ENCODE results near the gene EML5.

Gene EML5

DNA sequence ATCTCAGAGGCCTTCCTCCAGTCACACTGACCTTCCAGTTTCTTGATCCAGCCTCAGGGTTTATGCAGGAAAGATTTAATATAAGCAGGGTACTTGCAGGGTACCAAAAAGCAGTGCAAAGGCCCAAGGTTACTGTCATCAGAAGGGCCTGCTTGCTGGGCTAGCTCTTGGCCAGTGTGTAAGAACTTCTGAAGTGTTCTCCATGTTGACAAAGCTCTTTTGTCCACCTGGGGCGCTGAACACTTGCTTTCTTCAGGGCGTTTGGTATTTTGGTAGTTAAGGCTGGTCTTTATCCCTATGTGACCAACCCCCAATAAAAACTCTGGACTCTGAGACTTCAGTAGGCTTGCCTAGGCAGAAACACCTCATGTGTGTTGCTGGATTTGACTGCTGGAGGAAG lies 160.2 kb downstream of the EML5 start:
- Histone ChIP-seq H3K36me3 (ENCODE audit: control insufficient read depth, insufficient read depth, low read length) (no peaks in the 10 kb centered on the region), H3K9me3 (ENCODE audit: control insufficient read depth, insufficient read depth, low read length) (no peaks in the 10 kb centered on the region)

GRCh38 chr14:88631091-88631490 lies 161.7 kb downstream of the EML5 start:
- no peaks in the 10 kb centered on the region for H3K4me1 ChIP-seq (ENCODE audit: control insufficient read depth, insufficient read depth, low read length)

More for the DNA sequence above, 160.2 kb downstream of the EML5 start:
- Histone ChIP-seq H3K4me1 (ENCODE audit: control insufficient read depth, insufficient read depth, low read length) (no peaks in the 10 kb centered on the region), H3K9ac (ENCODE audit: low read depth, low read length) (no peak overlapping the region), H3K4me3 (ENCODE audit: low read depth, low read length) (no peak overlapping the region), H3K27me3 (ENCODE audit: control insufficient read depth, insufficient read depth, low read length) (no peaks in the 10 kb centered on the region)

GRCh38 chr14:88630565-88630964 lies 162.2 kb downstream of the EML5 start:
- no peaks in the 10 kb centered on the region for H3K27me3 ChIP-seq (ENCODE audit: control insufficient read depth, insufficient read depth, low read length)
- no peak overlapping the region for H3K9ac ChIP-seq (ENCODE audit: low read depth, low read length)
- no peak overlapping the region for H3K4me3 ChIP-seq (ENCODE audit: low read depth, low read length)
- no peaks in the 10 kb centered on the region for H3K9me3 ChIP-seq (ENCODE audit: control insufficient read depth, insufficient read depth, low read length)
- no peaks in the 10 kb centered on the region for H3K4me1 ChIP-seq (ENCODE audit: control insufficient read depth, insufficient read depth, low read length)
- H3K36me3 ChIP-seq (ENCODE audit: control insufficient read depth, insufficient read depth, low read length) = no peaks in the 10 kb centered on the region

More at GRCh38 chr14:88631091-88631490, 161.7 kb downstream of the EML5 start:
- Histone ChIP-seq H3K36me3 (ENCODE audit: control insufficient read depth, insufficient read depth, low read length) (no peaks in the 10 kb centered on the region), H3K4me3 (ENCODE audit: low read depth, low read length) (no peak overlapping the region), H3K9ac (ENCODE audit: low read depth, low read length) (no peak overlapping the region), H3K9me3 (ENCODE audit: control insufficient read depth, insufficient read depth, low read length) (no peaks in the 10 kb centered on the region), H3K27me3 (ENCODE audit: control insufficient read depth, insufficient read depth, low read length) (no peaks in the 10 kb centered on the region)

DNA sequence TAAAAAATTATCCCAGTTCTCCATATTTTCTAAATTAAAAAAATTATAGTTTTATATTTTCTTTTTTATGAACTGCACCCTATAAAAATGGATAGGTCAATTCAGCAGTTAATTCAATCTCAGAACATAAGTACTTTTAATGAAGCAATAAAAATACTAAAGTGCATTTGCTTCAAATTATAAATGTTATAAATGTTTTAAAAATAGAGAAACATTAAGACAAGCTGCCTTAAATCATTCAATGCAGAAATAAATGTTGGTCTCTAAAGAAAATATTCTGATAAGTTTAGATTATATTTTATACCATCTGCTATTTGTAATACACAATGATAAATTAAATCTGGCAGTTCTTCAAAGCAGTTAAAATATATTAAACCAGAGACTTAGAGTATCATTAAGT lies 164.3 kb downstream of the EML5 start:
- no peaks in the 10 kb centered on the region for H3K9me3 ChIP-seq (ENCODE audit: control insufficient read depth, insufficient read depth, low read length)
- no peaks in the 10 kb centered on the region for H3K36me3 ChIP-seq (ENCODE audit: control insufficient read depth, insufficient read depth, low read length)
- no peaks in the 10 kb centered on the region for H3K27me3 ChIP-seq (ENCODE audit: control insufficient read depth, insufficient read depth, low read length)
- no peak overlapping the region for H3K4me3 ChIP-seq (ENCODE audit: low read depth, low read length)
- H3K4me1 ChIP-seq (ENCODE audit: control insufficient read depth, insufficient read depth, low read length) = no peaks in the 10 kb centered on the region
- no peak overlapping the region for H3K9ac ChIP-seq (ENCODE audit: low read depth, low read length)

DNA sequence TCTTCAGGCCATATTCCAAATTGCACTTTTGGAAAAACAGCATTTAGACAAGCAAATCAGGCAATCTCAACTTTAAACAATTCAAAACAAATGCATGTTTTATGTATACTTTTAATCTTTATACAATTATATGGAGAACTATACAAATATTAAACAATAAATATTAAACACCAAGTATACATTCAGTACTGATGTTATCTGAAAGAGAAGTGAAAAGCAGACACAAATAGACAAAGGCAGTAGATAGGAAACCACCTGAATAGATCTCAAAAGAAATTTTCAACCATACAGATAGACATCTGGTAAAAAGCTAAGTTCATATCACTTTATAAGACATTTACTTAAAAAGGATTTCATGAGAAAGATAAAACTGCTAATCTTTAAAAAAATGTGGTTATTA lies 164.7 kb downstream of the EML5 start:
- Histone ChIP-seq H3K9ac (ENCODE audit: low read depth, low read length) (no peak overlapping the region), H3K4me3 (ENCODE audit: low read depth, low read length) (no peak overlapping the region), H3K9me3 (ENCODE audit: control insufficient read depth, insufficient read depth, low read length) (no peaks in the 10 kb centered on the region), H3K4me1 (ENCODE audit: control insufficient read depth, insufficient read depth, low read length) (no peaks in the 10 kb centered on the region), H3K27me3 (ENCODE audit: control insufficient read depth, insufficient read depth, low read length) (no peaks in the 10 kb centered on the region), H3K36me3 (ENCODE audit: control insufficient read depth, insufficient read depth, low read length) (no peaks in the 10 kb centered on the region)

GRCh38 chr14:88625671-88626070 lies 167.1 kb downstream of the EML5 start:
- Histone ChIP-seq H3K4me3 (ENCODE audit: low read depth, low read length) (no peak overlapping the region), H3K9ac (ENCODE audit: low read depth, low read length) (no peak overlapping the region), H3K36me3 (ENCODE audit: control insufficient read depth, insufficient read depth, low read length) (no peaks in the 10 kb centered on the region), H3K4me1 (ENCODE audit: control insufficient read depth, insufficient read depth, low read length) (no peaks in the 10 kb centered on the region), H3K9me3 (ENCODE audit: control insufficient read depth, insufficient read depth, low read length) (no peaks in the 10 kb centered on the region), H3K27me3 (ENCODE audit: control insufficient read depth, insufficient read depth, low read length) (no peaks in the 10 kb centered on the region)

DNA sequence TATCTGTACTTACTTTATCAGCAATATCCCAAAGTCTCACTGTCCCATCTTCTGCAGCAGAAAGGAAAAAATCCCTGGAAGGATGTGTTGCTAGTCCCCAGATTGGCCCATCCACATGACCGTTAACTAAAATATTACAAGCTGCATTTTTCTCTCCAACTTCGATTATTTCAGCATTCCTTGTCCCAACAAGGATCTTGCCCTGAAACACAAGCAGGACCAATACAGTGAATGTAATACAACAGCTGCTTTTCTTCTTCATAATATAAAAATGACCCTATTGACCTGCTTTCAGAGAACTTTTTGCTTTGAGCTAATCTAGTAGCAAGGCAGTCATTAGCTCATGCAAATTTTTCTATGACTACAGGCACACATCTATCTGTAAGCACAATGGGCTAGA lies 171.7 kb downstream of the EML5 start:
- no peaks in the 10 kb centered on the region for H3K27me3 ChIP-seq (ENCODE audit: control insufficient read depth, insufficient read depth, low read length)
- H3K4me3 ChIP-seq (ENCODE audit: low read depth, low read length) = no peak overlapping the region
- no peaks in the 10 kb centered on the region for H3K36me3 ChIP-seq (ENCODE audit: control insufficient read depth, insufficient read depth, low read length)

GRCh38 chr14:88618476-88618875 lies 174.3 kb downstream of the EML5 start:
- no peak overlapping the region for H3K4me3 ChIP-seq (ENCODE audit: low read depth, low read length)
- no peaks in the 10 kb centered on the region for H3K9me3 ChIP-seq (ENCODE audit: control insufficient read depth, insufficient read depth, low read length)
- H3K36me3 ChIP-seq (ENCODE audit: control insufficient read depth, insufficient read depth, low read length) = no peaks in the 10 kb centered on the region
- no peak overlapping the region for H3K9ac ChIP-seq (ENCODE audit: low read depth, low read length)
- no peaks in the 10 kb centered on the region for H3K27me3 ChIP-seq (ENCODE audit: control insufficient read depth, insufficient read depth, low read length)
- H3K4me1 ChIP-seq (ENCODE audit: control insufficient read depth, insufficient read depth, low read length) = peaks cover 9% of the 10 kb centered on the region

More for the DNA sequence above, 171.7 kb downstream of the EML5 start:
- Histone ChIP-seq H3K4me1 (ENCODE audit: control insufficient read depth, insufficient read depth, low read length) (peaks cover 9% of the 10 kb centered on the region), H3K9me3 (ENCODE audit: control insufficient read depth, insufficient read depth, low read length) (no peaks in the 10 kb centered on the region), H3K9ac (ENCODE audit: low read depth, low read length) (no peak overlapping the region)

DNA sequence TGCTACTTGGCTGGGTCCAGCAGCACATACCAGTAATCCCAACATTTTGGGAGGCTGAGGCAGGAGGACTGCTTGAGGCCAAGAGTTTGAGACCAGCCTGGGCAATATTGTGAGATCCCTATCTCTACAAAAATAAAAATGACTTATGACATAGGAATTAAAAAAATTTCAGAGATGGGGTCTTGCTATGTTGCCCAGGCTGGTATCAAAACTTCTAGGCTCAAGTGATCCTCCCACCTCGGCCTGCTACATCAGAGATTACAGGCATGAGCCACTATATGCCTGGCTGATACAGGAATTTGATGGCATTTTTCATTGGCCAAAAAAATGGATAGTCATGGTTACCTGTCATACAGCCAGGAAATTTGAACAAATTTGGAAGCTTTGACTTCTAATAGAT lies 175.3 kb downstream of the EML5 start:
- Histone ChIP-seq H3K27me3 (ENCODE audit: control insufficient read depth, insufficient read depth, low read length) (no peaks in the 10 kb centered on the region), H3K9me3 (ENCODE audit: control insufficient read depth, insufficient read depth, low read length) (no peaks in the 10 kb centered on the region), H3K9ac (ENCODE audit: low read depth, low read length) (no peak overlapping the region), H3K4me1 (ENCODE audit: control insufficient read depth, insufficient read depth, low read length) (peaks cover 9% of the 10 kb centered on the region), H3K4me3 (ENCODE audit: low read depth, low read length) (no peak overlapping the region), H3K36me3 (ENCODE audit: control insufficient read depth, insufficient read depth, low read length) (no peaks in the 10 kb centered on the region)

GRCh38 chr14:88616697-88617096 lies 176.1 kb downstream of the EML5 start:
- Histone ChIP-seq H3K9ac (ENCODE audit: low read depth, low read length) (no peak overlapping the region), H3K9me3 (ENCODE audit: control insufficient read depth, insufficient read depth, low read length) (no peaks in the 10 kb centered on the region), H3K27me3 (ENCODE audit: control insufficient read depth, insufficient read depth, low read length) (no peaks in the 10 kb centered on the region), H3K4me3 (ENCODE audit: low read depth, low read length) (no peak overlapping the region), H3K4me1 (ENCODE audit: control insufficient read depth, insufficient read depth, low read length) (peaks cover 9% of the 10 kb centered on the region), H3K36me3 (ENCODE audit: control insufficient read depth, insufficient read depth, low read length) (peaks cover 5% of the 10 kb centered on the region)

DNA sequence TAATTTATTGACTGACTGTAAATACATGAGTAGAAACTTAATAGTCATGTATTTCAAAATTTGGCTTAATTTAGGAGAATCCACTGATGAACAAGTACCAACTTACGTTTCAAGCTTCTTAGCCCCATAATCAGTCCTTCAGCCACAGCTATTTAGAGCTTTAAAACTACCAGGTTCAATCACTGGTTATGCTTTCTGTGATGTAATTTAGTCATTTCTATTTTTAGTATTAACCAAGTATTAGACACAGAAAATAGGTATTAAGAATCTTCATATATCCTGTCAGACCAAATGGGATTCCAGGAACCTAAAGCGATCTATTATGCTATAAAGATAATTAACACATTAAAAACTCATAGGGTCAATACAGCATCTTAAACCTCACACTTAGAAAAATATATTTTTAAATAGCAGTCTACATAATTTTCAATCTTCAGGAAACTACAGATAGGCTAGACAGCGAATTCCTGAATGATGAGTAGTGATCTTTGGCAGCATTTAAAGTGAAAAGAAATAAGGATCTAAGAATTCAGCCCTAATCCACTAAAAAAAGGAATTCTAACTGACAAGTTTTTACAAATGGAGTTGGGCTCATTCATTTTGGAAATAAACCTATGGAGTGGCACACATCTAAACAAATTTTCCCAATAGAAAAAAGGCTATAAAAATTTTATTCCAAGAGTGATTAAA lies 178.4 kb downstream of the EML5 start:
- Histone ChIP-seq H3K4me3 (ENCODE audit: low read depth, low read length) (no peak overlapping the region), H3K27me3 (ENCODE audit: control insufficient read depth, insufficient read depth, low read length) (no peaks in the 10 kb centered on the region), H3K4me1 (ENCODE audit: control insufficient read depth, insufficient read depth, low read length) (peaks cover 9% of the 10 kb centered on the region), H3K9ac (ENCODE audit: low read depth, low read length) (no peak overlapping the region), H3K9me3 (ENCODE audit: control insufficient read depth, insufficient read depth, low read length) (no peaks in the 10 kb centered on the region), H3K36me3 (ENCODE audit: control insufficient read depth, insufficient read depth, low read length) (peaks cover 18% of the 10 kb centered on the region)

DNA sequence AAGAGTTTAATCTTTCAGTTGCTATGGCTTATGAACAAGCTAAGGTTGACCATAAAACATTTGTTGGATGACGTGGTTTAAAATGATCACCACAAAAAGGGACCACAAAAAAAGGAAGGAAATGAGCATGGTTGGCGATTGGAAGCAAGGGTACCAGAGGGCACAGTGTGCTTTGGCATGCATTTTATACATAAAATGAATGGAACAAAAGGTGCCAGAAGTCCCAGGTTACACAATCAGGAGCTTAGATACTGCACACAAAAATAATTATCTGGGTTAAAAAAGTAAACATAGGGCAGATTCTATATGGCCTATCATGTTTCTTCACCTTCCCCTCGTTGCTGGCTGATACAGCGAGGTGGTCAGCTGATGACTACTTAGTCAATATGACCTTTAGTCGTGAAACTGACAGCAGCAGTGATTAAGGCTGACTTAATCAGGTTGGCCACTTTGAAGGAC lies 179.2 kb downstream of the EML5 start:
- Histone ChIP-seq H3K9ac (ENCODE audit: low read depth, low read length) (no peak overlapping the region), H3K36me3 (ENCODE audit: control insufficient read depth, insufficient read depth, low read length) (peaks cover 18% of the 10 kb centered on the region), H3K4me1 (ENCODE audit: control insufficient read depth, insufficient read depth, low read length) (peaks cover 7% of the 10 kb centered on the region), H3K9me3 (ENCODE audit: control insufficient read depth, insufficient read depth, low read length) (no peaks in the 10 kb centered on the region), H3K27me3 (ENCODE audit: control insufficient read depth, insufficient read depth, low read length) (no peaks in the 10 kb centered on the region), H3K4me3 (ENCODE audit: low read depth, low read length) (no peak overlapping the region)

All from iPS-15b (cell line).